GM19463 (cell line): ENCODE data around the gene SPRR1B.
"Not testable (repeated sequence)": the region's sequence is repeated elsewhere in the genome, so short reads cannot be mapped to it uniquely, and the experiment has no call there.

Source experiments
- ATAC-seq: cut with Tn5 transposase; IDR thresholded peaks from one replicate; pipeline ENCODE4 v1.9.1; 2021; ENCODE audit warnings: mild to moderate bottlenecking, moderate library complexity; ENCODE audit not compliant: unreplicated experiment

SPRR1B gene

GRCh38 chr1:153035211-153035610 is 4.2 kb downstream of the SPRR1B start:
- ATAC-seq, result no peak

GRCh38 chr1:153040950-153041631 is 10.1 kb downstream of the SPRR1B start, which contains the start of gene SPRR2D:
Gene SPRR2D (minus strand): TSS chr1:153041120. CDS start chr1:153040346, 774 bp downstream.
- no peak for ATAC-seq

- no peak for ATAC-seq
These were observed 18.2 kb downstream of the SPRR1B start for GRCh38 chr1:153049211-153049610.

GRCh38 chr1:153056111-153056510 is 25.1 kb downstream of the SPRR1B start:
- ATAC-seq, result not testable (repeated sequence)

GRCh38 chr1:153057375-153057774 is 26.4 kb downstream of the SPRR1B start, which contains the start of gene SPRR2A:
Gene SPRR2A (minus strand): TSS chr1:153057512. CDS start chr1:153056735, 777 bp downstream.
- no peak for ATAC-seq

GRCh38 chr1:153058154-153058553 is 27.2 kb downstream of the SPRR1B start:
- ATAC-seq, result no peak

GRCh38 chr1:153058826-153059784 is 28.1 kb downstream of the SPRR1B start:
- ATAC-seq, result no peak

GRCh38 chr1:153070243-153070642 is 39.2 kb downstream of the SPRR1B start:
- ATAC-seq, result no peak

- ATAC-seq, result no peak
These were observed 40.5 kb downstream of the SPRR1B start, which contains the start of gene SPRR2B for GRCh38 chr1:153071511-153071910. Gene SPRR2B (minus strand): TSS chr1:153071611. CDS start chr1:153070839, 772 bp downstream.

GRCh38 chr1:153072806-153073726 is 42.1 kb downstream of the SPRR1B start:
- ATAC-seq, result no peak

GRCh38 chr1:153081736-153082135 is 50.7 kb downstream of the SPRR1B start:
- ATAC-seq, result no peak
